Liver (tissue), 9 donors: ENCODE measurements around the gene UQCRH. TPM values are rescaled to one million over a fixed set of nuclear protein-coding genes. Genes with fewer than 3 reads are reported as not detected.
"Not testable (repeated sequence)": the region's sequence is repeated elsewhere in the genome, so short reads cannot be mapped to it uniquely, and the experiment has no call there.

Experiments
- DNase-seq: peaks from one replicate; pipeline ENCODE4 v3.0.0-alpha.2; 2017; ENCODE audit warnings: low spot score
- H3K27ac ChIP-seq, 2 donors: one replicate each; pipeline ENCODE4 v1.7.0; 2013; ENCODE audit warnings: inconsistent platforms in 2 of 2, low read length in 2 of 2, control low read depth in 1 of 2, low read depth in 1 of 2, mild to moderate bottlenecking in 1 of 2
- H3K27me3 ChIP-seq, 4 donors: one replicate each; pipeline versions ENCODE4 v1.6.1 to v1.7.0; 2013; ENCODE audit warnings: low read length in 3 of 4, inconsistent platforms in 1 of 4, mild to moderate bottlenecking in 1 of 4, moderate library complexity in 1 of 4; ENCODE audit not compliant: control insufficient read depth in 4 of 4, insufficient read depth in 4 of 4
- H3K36me3 ChIP-seq, 4 donors: one replicate each; pipeline versions ENCODE4 v1.6.1 to v1.7.0; 2013; ENCODE audit warnings: low read length in 3 of 4, mild to moderate bottlenecking in 3 of 4, low read depth in 1 of 4, moderate library complexity in 1 of 4; ENCODE audit not compliant: control insufficient read depth in 4 of 4, insufficient read depth in 3 of 4
- H3K4me1 ChIP-seq, 4 donors: one replicate each; pipeline versions ENCODE4 v1.6.1 to v1.7.0; 2013; ENCODE audit warnings: low read length in 3 of 4, mild to moderate bottlenecking in 3 of 4, moderate library complexity in 1 of 4; ENCODE audit not compliant: control insufficient read depth in 4 of 4, insufficient read depth in 4 of 4
- H3K4me3 ChIP-seq, 3 donors: one replicate each; pipeline versions ENCODE4 v1.6.1 to v1.7.0; 2013; ENCODE audit warnings: low read length in 3 of 3, control low read depth in 1 of 3, low read depth in 1 of 3, mild to moderate bottlenecking in 1 of 3
- H3K9ac ChIP-seq, 2 donors: one replicate each; pipeline ENCODE4 v1.7.0; 2013; ENCODE audit warnings: low read length in 2 of 2, mild to moderate bottlenecking in 2 of 2, moderate library complexity in 2 of 2, control low read depth in 1 of 2, low read depth in 1 of 2
- H3K9me3 ChIP-seq, 4 donors: one replicate each; pipeline versions ENCODE4 v1.6.1 to v1.7.0; 2013; ENCODE audit warnings: low read length in 3 of 4; ENCODE audit not compliant: control insufficient read depth in 4 of 4
- EGR1 ChIP-seq, 2 donors: IDR thresholded peaks; 2 replicates each; pipeline ENCODE4 v1.6.1; 2016 to 2018; ENCODE audit warnings: antibody characterized with exemption in 2 of 2, low read depth in 2 of 2
- FOXA2 ChIP-seq: IDR thresholded peaks from 2 replicates; pipeline ENCODE4 v1.6.1; 2016; ENCODE audit warnings: antibody characterized with exemption
- GABPA ChIP-seq, 2 donors: IDR thresholded peaks in 1 of 2; conservative IDR thresholded peaks in 1 of 2; 2 replicates each; pipeline ENCODE4 v1.6.1; 2016; ENCODE audit warnings: antibody characterized with exemption in 2 of 2, mild to moderate bottlenecking in 1 of 2, moderate library complexity in 1 of 2
- HNF4G ChIP-seq: IDR thresholded peaks from 2 replicates; pipeline ENCODE4 v1.6.1; 2016; ENCODE audit warnings: antibody characterized with exemption
- RXRA ChIP-seq, 2 donors: IDR thresholded peaks; 2 replicates each; pipeline ENCODE4 v1.6.1; 2017 to 2018; ENCODE audit warnings: antibody characterized with exemption in 2 of 2, mild to moderate bottlenecking in 1 of 2
- SP1 ChIP-seq: IDR thresholded peaks from 2 replicates; pipeline ENCODE4 v1.6.1; 2018; ENCODE audit warnings: antibody characterized with exemption, mild to moderate bottlenecking
- TAF1 ChIP-seq: conservative IDR thresholded peaks from 2 replicates; pipeline ENCODE4 v1.6.1; 2016; ENCODE audit warnings: antibody characterized with exemption, mild to moderate bottlenecking
- WGBS: extraction: QIAGEN DNeasy Blood & Tissue Kit; methylation state at CpG from one replicate; pipeline ENCODE4 v1.1.7; 2013; 5-methylcytosine and 5-hydroxymethylcytosine counted together
- polyA plus RNA-seq, 2 donors: library from polyadenylated mRNA; stranded (reverse) in 1 of 2; unstranded in 1 of 2; fragments of 200-250 nt in 1 of 2; fragments of >200 nt in 1 of 2; fragmentation: Nextera tagmentation in 1 of 2; extraction: Ambion mirVana in 1 of 2; gene quantifications; one replicate each; pipeline versions ENCODE4 v1.2.1 to v1.2.3, GENCODE V29; 2013 to 2015
- total RNA-seq, 2 donors: library from RNA; depleted of rRNA; stranded (reverse); fragments of >200 nt; gene quantifications; one replicate each; pipeline ENCODE4 v1.2.3, GENCODE V29; 2014
- TF ChIP-seq, protein P1 (sequence below): IDR thresholded peaks from 2 replicates; pipeline ENCODE4 v1.6.1; 2016; ENCODE audit warnings: antibody characterized with exemption, mild to moderate bottlenecking
- donor health status: healthy.
- donor health status: healthy.
- donor health status: healthy.
- donor health status: healthy.
- donor health status: healthy.

Gene UQCRH
- total and polyA plus RNA-seq, 4 donors: 158 to 220 (median 201) TPM

GRCh38 chr1:46317323-46317722 lies 13.8 kb downstream of the UQCRH start:
- peaks cover 4 to 34% (median 24%) of the 10 kb centered on the region in 4 donors for H3K36me3 ChIP-seq
- 94% methylated on average over 1 of the region's 1 CpG for WGBS
- no peak for TF ChIP-seq FOXA2
- no peak for TF ChIP-seq RXRA (IDR thresholded peaks at IDR 0.05)
- no peak for TF ChIP-seq SP1
- no peak for TF ChIP-seq GABPA (IDR thresholded peaks at IDR 0.05 in 1 of 2, conservative IDR thresholded peaks at IDR 0.05 in 1 of 2)
- TF ChIP-seq, protein P1, sequence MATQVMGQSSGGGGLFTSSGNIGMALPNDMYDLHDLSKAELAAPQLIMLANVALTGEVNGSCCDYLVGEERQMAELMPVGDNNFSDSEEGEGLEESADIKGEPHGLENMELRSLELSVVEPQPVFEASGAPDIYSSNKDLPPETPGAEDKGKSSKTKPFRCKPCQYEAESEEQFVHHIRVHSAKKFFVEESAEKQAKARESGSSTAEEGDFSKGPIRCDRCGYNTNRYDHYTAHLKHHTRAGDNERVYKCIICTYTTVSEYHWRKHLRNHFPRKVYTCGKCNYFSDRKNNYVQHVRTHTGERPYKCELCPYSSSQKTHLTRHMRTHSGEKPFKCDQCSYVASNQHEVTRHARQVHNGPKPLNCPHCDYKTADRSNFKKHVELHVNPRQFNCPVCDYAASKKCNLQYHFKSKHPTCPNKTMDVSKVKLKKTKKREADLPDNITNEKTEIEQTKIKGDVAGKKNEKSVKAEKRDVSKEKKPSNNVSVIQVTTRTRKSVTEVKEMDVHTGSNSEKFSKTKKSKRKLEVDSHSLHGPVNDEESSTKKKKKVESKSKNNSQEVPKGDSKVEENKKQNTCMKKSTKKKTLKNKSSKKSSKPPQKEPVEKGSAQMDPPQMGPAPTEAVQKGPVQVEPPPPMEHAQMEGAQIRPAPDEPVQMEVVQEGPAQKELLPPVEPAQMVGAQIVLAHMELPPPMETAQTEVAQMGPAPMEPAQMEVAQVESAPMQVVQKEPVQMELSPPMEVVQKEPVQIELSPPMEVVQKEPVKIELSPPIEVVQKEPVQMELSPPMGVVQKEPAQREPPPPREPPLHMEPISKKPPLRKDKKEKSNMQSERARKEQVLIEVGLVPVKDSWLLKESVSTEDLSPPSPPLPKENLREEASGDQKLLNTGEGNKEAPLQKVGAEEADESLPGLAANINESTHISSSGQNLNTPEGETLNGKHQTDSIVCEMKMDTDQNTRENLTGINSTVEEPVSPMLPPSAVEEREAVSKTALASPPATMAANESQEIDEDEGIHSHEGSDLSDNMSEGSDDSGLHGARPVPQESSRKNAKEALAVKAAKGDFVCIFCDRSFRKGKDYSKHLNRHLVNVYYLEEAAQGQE: no peak
- TF ChIP-seq HNF4G: no peak
- no peak for TF ChIP-seq EGR1 (IDR thresholded peaks at IDR 0.05; ENCODE audit: low read depth in 2 of 2)
- TF ChIP-seq TAF1: no peak
- no peak overlapping the region for H3K4me3 ChIP-seq
- no peaks in the 10 kb centered on the region for H3K27me3 ChIP-seq
- no peaks in the 10 kb centered on the region for H3K4me1 ChIP-seq
- H3K27ac ChIP-seq: no peak overlapping the region
- H3K9ac ChIP-seq: no peak overlapping the region
- no peaks in the 10 kb centered on the region for H3K9me3 ChIP-seq
- DNase-seq: no peak

DNA sequence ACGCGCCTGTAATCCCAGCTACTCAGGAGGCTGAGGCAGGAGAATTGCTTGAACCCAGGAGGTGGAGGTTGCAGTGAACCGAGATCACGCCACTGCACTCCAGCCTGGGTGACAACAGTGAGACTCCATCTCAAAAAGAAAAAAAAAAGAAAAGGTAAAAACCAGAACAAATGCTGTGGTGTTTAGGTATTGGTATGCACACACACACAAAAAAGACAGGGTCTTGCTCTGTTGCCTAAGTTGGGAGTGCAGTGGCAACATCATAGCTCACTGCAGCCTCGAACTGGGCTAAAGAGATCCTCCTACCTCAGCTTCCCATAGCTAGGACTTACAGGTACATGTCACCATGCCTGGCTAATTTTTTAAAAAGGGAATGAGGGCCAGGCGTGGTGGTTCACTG lies 15.8 kb downstream of the UQCRH start:
- not testable (repeated sequence) for DNase-seq, H3K27me3 ChIP-seq, H3K4me3 ChIP-seq, H3K27ac ChIP-seq, H3K9ac ChIP-seq, H3K4me1 ChIP-seq, H3K9me3 ChIP-seq
- peaks cover 2 to 21% (median 14%) of the 10 kb centered on the region in 4 donors for H3K36me3 ChIP-seq
- 95% methylated on average over 6 of the region's 6 CpGs for WGBS

- not testable (repeated sequence) for H3K4me3 ChIP-seq, H3K27ac ChIP-seq, H3K9ac ChIP-seq, H3K9me3 ChIP-seq, DNase-seq, H3K27me3 ChIP-seq, H3K4me1 ChIP-seq
- H3K36me3 ChIP-seq: peaks cover 2 to 14% (median 12%) of the 10 kb centered on the region in 4 donors
- 91% methylated on average over 11 of the region's 13 CpGs for WGBS
Observed at GRCh38 chr1:46319960-46320914, 16.7 kb downstream of the UQCRH start.

DNA sequence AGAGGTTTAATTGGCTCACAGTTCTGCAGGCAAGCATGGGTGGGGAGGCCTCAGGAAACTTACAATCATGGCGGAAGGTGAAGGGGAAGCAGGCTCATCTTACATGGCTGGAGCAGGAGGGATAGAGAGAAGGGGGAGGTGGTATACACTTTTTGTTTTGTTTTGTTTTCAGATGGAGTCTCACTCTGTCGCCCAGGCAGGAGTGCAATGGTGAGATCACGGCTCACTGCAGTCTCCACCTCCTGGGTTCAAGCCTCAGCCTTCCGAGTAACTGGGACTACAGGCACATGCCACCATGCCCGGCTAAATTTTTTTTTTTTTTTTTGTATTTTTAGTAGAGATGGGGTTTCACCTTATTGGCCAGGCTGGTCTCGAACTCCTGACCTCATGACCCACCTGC lies 18.7 kb downstream of the UQCRH start:
- not testable (repeated sequence) for H3K27me3 ChIP-seq, H3K9ac ChIP-seq, H3K4me1 ChIP-seq, H3K36me3 ChIP-seq, H3K9me3 ChIP-seq, H3K4me3 ChIP-seq, DNase-seq, H3K27ac ChIP-seq
- WGBS: 96% methylated on average over 6 of the region's 6 CpGs

DNA sequence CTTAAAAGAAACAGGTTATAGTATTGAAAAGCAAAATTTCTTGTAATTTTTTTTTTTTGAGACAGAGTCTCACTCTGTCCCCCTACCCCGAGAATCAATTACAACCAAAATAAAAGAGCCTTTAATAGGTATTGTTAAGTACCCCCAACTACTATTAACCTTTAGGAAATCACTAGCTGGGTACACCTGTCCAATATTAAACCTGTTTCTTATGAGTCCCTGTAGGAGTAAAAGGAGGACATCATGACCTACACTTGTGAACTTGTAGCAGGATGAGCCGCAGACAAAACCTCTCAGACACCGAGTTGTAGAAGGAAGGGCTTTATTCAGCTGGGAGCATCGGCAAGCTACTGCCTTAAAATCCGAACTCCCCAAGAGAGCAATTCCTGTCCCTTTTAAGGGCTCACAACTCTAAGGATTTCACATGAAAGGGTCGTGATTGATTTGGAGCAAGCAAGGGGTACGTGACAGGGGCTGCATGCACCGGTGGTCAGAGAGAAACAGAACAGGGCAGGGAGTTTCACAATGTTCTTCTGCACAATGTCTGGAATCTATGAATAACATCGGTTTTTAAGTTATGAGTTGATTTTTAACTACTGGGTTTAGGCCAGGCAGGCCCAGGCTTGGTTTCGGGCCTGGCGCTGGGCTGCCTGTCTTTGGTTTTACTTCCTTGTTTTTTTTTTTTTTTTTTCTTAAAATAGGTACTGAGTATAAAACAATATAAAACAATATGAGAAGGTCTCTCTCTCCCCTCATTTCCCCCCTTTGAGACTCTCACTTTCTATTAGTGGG lies 22.0 kb downstream of the UQCRH start:
- H3K4me1 ChIP-seq, DNase-seq, H3K36me3 ChIP-seq, H3K27me3 ChIP-seq, H3K27ac ChIP-seq, H3K4me3 ChIP-seq, H3K9ac ChIP-seq, H3K9me3 ChIP-seq: not testable (repeated sequence)
- 91% methylated on average over 11 of the region's 11 CpGs for WGBS

DNA sequence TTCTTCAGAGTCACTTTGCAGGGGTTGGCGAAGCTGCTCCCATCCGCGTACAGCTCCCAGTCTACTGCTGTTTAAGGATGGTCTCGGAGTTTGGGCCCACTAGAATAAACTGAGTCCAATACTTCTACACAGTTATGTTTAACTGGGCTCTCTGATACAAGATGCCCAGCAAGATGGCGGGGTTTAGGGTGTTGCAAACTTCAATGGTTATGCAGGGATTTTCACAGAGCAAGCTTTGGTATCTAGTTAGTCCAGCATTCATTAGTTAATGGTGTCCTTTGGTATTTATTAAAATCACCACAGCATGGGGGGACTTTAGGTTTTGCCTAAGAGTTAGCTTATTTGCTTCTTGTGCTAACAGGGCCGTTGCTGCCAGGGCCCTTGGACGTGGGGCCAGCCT lies 24.7 kb downstream of the UQCRH start:
- not testable (repeated sequence) for H3K4me3 ChIP-seq, DNase-seq, H3K9ac ChIP-seq, H3K27ac ChIP-seq, H3K36me3 ChIP-seq, H3K4me1 ChIP-seq, H3K27me3 ChIP-seq, H3K9me3 ChIP-seq
- WGBS: 97% methylated on average over 7 of the region's 7 CpGs
